DMS53 treated with DMSO at 0.1 percent for 48 hours (cell line): ENCODE data around the gene ST6GALNAC5.
"Not testable (repeated sequence)": the region's sequence is repeated elsewhere in the genome, so short reads cannot be mapped to it uniquely, and the experiment has no call there.

Experiments used
- DNase-seq: peaks from one replicate; lab custom pipeline; 2025; ENCODE audit not compliant: unreplicated experiment; lab: John Stamatoyannopoulos, UW

The ST6GALNAC5 gene

DNA sequence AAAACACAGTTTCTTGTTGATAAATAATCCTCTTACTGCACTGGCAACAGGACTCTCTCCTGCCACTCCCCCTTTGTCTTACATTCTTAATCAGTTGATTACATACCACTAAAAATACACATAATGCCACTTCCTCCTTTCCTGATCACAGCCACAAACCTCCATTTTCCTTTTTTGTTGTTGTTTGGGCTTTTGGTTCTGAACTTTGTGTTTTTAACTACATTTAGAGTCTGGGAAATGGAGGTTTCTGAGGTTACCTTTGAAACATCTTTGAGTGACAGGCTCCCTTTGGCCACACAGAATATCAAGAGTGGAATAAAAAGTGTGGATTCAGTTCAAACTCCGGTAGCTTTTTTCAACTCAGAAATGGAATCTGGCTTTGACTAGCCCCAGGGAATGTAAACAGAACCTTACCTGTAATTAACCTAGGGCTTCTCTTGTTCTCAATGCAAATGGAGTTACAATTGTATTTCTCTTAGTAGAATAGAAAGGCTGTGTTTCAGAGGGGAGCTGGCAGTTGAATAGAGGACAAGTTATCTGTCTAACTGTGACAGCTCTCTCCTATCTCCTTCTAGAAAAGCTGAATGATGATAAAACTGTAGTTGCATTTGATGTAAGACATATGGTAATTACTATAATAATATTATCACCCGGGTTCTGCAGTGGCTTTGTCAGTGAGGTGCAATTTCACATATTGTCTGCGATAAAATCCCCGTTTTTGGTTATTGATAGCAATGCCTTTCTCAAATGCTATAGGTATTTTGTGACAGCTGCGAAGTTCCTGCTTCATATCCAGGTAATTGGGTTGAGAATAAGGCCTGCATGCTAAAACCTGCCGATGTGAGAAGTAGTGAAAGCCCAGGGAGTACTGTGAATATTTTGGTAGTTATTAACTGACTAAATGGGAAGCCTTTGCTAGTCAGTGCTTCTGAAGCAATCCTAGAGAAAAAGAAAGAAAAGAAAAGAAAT is 66.9 kb downstream of the ST6GALNAC5 start:
- DNase-seq = no peak

DNA sequence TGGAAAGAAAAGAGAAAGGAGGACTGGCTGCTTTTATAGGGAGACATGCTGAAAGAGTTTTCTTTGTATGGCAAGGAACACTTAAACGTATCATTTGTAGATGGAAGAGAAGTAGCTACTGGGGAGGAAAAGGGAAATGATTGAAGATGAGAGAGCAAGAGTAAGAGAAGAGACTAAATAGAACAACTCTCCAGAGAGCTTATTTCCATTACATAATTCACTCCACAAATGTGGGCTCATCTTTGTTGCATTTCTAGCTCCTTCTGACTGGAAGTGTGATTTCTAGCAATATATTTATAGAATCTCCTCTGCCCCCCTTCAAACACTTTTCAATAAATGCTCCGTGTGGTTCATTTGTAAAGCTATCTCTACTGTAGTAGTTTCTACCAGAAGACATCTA is 71.0 kb downstream of the ST6GALNAC5 start:
- DNase-seq = no peak

DNA sequence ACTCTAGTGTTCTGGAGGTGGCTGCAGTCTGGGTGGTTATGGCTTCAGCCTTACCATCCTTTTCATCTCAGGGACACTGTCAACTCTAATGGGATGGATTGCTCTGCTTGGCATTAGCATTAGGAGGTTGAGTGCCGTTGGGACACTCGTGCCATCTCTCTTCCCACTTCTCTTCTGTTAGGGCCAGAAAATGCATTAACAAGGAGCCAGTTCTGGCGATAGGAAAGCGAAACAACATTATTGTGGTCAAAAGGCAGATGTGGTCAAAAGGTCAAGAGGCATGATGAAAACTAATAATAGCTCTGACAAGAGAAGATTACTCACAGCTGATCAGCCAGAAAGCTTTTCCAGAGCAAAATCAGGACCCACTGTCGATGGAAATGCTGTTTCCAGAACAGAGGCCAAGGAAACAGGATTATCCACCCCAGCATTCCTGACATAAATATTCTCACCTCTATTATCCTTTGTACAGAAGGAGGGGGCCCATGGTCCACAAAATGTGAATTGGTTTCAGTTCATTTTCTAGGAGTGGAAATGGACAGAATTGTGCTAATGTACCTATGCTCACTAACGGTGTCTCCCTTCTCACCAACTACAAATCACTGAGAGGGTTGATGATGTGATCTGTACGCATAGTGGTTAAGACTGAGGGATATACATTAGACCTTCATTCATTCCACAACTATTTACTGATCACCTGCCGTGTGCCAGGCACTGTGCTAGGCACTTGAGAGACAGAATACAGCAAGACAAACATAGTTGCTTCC is 72.0 kb downstream of the ST6GALNAC5 start:
- peak; percentile 25 for DNase-seq

GRCh38 chr1:76939817-76940216 is 72.5 kb downstream of the ST6GALNAC5 start:
- no peak for DNase-seq

DNA sequence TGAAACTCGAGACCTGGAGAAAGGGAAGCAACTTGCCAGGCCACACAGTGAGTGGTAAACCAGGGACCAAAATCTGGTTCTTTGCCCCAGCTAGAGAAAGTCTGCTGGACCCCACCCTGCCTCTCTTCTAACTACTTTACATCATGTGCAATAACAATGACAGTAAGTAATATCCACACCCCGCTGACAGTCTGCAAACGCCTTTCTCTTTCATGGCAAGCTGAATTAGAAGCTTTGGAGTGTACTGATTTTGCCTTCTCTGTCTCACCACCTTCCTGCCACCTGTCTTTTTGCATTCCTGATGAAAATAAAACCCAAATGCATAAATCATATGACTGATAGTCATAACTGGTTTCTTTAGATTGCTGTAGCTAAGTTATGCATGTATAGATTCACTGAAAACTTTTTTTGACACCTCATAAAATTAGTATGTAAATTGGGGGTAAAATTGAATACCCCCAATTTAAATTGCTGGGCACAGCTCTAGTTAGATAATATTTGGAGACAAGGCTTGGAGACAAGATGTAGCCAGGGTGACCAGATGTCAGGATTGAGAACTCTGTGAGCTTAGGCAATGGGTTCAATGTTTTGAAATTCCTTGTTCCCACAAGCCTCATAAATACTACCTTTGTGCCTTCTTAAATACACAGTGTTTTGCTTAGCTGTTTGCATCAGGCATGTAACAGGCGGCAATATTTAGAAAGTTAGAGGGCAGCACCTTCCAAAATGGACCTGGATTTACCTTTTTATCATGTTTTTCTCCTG is 73.5 kb downstream of the ST6GALNAC5 start:
- no peak for DNase-seq

DNA sequence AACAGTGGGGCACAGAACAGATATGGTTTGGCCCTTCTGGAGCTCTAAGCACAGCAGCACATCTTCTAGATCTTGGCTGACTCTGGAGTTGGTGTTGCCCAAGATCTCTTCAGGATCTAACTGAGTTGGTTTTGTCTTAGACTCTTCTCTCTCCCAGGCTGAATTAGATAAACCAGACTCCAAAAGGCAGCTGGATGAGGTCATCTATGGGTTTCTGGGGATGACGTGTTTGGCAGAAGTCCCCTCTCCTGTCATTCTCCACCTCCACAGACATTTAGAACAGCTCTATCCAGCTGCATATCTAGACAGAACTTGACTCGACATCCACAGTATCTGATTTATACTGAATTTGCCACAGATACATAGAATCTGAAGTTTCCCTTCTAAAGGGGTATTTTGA is 75.3 kb downstream of the ST6GALNAC5 start:
- no peak for DNase-seq

DNA sequence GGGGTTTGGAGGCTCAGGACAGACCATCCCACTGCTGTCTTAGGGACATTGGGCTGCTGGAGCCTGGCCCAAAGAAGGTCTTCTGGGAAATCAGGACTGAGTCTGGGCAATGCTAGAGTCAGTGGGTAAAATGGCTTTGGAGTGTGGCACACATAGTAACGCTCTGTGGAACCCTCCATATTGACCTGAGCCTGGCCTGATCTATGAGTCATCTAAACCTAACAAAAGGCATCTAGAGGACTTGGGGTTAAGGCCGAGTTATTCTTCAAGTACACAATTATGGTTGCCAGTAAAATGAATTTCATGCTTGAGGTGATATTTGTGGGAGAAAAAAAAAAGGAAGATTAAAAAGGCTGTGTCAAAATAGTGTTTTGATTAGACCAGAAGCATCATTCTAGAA is 77.7 kb downstream of the ST6GALNAC5 start:
- peak; percentile 90 for DNase-seq

GRCh38 chr1:76948846-76949245 is 81.6 kb downstream of the ST6GALNAC5 start:
- no peak for DNase-seq

DNA sequence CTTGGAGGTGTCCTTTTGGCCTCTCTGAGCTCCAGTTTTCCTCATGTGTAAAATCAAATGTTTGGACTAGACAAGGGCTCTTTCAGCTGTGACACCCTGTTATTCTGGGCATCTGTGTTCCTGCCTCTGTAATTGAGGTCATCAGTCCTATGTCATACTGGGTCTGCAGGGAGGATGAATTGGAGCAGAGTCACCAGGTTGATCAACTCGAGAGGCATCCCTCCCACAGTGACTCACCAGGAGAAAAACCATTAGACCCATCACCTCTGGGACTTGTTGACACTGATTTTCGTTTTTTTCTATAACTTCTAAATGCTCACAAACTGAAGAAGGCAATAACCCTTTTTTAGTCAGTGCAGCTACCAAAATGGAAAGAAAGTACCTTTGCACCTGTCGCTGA is 82.2 kb downstream of the ST6GALNAC5 start:
- peak; percentile 56 for DNase-seq

- no peak for DNase-seq
These were observed 83.0 kb downstream of the ST6GALNAC5 start for GRCh38 chr1:76950306-76950705.

GRCh38 chr1:76951153-76951552 is 83.9 kb downstream of the ST6GALNAC5 start:
- peak; percentile 75 for DNase-seq

DNA sequence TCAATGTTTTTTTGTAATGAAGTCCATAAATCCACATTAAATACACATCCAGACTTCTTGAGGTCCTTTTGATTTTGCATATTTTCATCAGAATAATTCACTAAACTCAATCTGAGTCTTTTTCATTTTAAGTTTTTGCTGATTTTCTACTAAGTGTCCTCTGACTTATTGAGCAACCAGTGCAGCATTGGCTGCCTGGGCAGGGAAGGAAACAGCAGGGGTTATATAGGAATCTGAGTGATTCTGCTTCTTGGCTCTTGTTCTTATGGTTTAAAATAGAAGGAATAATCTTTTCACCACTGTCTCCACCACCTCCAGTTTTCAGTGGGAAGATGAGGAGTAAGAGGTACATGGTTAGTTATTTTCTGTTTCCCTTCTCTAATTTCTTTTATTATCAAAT is 88.4 kb downstream of the ST6GALNAC5 start:
- DNase-seq = no peak

- no peak for DNase-seq
These were observed 90.7 kb downstream of the ST6GALNAC5 start for GRCh38 chr1:76957961-76958360.

DNA sequence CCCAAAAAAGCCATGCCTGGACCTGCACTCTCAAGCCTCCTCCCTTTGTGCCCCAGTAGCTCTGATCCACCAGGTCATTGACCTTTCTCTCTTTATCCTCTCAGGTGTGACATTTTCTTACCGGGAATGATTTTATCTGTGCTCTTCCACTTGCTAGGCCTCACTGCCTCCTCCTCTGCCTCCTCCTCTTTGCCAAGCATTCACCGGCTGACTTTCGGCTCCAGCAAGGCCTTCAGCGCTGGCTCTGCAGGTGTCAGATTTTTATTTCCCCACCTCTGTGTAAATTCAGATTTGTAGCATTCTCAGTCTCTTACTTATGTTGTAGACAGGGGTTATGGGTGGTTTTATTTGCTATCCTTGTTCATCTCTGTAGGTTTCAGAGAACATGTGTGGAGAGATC is 91.5 kb downstream of the ST6GALNAC5 start:
- no peak for DNase-seq

- DNase-seq = no peak
These were observed 92.3 kb downstream of the ST6GALNAC5 start for GRCh38 chr1:76959556-76959955.

DNA sequence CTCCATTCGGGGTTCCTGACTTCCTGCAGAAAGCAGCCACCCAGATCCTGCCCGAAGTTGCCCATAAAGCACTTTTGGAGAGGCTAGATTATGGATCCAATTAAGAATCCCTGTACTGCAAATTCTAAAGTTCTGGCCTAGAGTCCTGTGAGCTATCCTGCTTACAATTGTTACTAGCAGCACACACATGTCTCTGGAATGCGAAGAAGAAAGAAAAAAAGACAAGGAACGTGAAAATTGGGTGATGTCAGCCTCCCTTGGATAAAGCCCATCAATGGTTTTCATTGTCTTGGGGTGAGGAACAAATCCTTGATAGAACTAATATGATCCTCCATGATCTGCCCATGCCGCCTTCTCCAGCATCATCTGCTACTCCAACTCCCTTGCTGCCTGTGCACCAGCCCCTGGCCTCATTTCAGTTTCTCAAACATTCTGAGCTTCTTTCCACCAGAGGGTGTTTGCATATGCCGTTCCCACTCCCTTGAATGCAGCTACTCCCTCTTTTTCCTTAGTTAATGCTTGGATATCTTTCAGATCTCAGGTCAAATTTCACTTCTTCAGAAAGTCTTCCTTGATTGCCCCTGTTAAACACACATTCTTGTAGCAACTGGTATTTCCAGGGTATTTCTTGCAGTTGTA is 94.0 kb downstream of the ST6GALNAC5 start:
- DNase-seq = no peak

GRCh38 chr1:76961820-76962207 is 94.5 kb downstream of the ST6GALNAC5 start:
- DNase-seq = no peak

DNA sequence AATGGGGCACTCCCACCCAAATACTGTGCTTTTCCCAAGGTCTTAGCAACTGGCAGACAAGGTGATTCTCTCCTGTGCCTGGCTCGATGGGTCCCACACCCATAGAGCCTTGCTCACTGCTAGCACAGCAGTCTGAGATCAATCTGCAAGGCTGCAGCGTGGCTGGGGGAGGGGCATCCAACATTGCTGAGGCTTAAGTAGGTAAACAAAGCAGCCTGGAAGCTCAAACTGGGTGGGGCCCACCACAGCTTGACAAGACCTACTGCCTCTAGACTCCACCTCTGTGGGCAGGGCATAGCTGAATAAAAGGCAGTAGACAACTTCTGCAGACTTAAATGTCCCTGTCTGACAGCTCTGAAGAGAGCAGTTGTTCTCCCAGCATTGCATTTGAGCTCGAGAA is 114.0 kb downstream of the ST6GALNAC5 start:
- not testable (repeated sequence) for DNase-seq

DNA sequence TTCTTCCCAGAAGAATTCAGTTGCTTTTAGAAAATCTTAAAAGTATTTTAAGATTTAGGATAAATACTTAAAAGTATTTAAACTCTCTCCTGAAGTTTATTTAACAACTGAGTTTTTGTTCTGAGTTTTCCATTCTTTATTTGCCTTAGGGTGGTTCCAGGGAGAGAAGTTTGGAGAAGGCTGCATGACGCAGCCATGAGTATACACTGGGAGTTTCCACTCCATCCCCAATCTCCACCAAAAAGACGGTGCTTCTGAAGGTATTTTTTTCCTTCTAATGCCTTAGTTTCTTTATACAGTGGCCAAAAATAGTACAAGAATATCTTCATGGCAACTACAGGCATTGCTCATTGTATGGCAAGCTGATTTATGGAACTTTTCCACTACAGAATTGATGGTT is 122.7 kb downstream of the ST6GALNAC5 start:
- DNase-seq = no peak

DNA sequence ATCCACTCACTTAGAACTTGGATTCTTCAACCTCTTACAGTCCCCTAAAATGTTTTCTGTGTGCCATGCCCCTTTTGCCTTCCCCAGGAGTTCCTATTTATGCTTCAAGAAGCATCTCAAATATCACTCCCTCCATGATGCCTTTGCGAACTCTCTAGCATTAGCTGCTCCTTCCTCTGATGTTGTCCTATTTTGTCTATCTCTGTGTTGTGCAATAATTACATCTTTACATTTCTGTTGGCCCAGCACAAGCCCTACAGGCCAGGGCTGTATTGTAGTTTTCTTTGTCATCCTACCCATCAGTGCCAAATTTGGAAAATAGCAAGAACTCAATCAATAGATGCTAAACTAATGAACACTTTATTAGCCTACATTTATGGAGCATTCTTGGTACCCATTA is 125.8 kb downstream of the ST6GALNAC5 start:
- DNase-seq = no peak
